HG02981 (cell line): ENCODE data around the gene EIF4G3.
"Not testable (repeated sequence)": the region's sequence is repeated elsewhere in the genome, so short reads cannot be mapped to it uniquely, and the experiment has no call there.

ENCODE experiments used
- ATAC-seq: cut with Tn5 transposase; IDR thresholded peaks from one replicate; pipeline ENCODE4 v1.9.1; 2021; ENCODE audit warnings: mild to moderate bottlenecking, moderate library complexity; ENCODE audit not compliant: unreplicated experiment

EIF4G3 gene

GRCh38 chr1:21034725-21035628, 141.7 kb downstream of the EIF4G3 start:
- ATAC-seq = no peak

GRCh38 chr1:21032741-21033140, 144.0 kb downstream of the EIF4G3 start:
- no peak for ATAC-seq

GRCh38 chr1:21030181-21030580, 146.5 kb downstream of the EIF4G3 start:
- ATAC-seq = no peak

- ATAC-seq = no peak
Observed at GRCh38 chr1:21028520-21029145, 148.1 kb downstream of the EIF4G3 start.

- no peak for ATAC-seq
Observed at GRCh38 chr1:21027805-21028204, 148.9 kb downstream of the EIF4G3 start.

- no peak for ATAC-seq
Observed at GRCh38 chr1:21024918-21025317, 151.8 kb downstream of the EIF4G3 start.

GRCh38 chr1:21024136-21024896, 152.4 kb downstream of the EIF4G3 start:
- ATAC-seq = not testable (repeated sequence)

GRCh38 chr1:21022279-21023040, 154.2 kb downstream of the EIF4G3 start:
- peak; percentile 87 for ATAC-seq

- no peak for ATAC-seq
Observed at GRCh38 chr1:21021311-21021710, 155.4 kb downstream of the EIF4G3 start.

GRCh38 chr1:21020151-21020550, 156.5 kb downstream of the EIF4G3 start:
- no peak for ATAC-seq

GRCh38 chr1:21018673-21019072, 158.0 kb downstream of the EIF4G3 start:
- no peak for ATAC-seq

- ATAC-seq = no peak
Observed at GRCh38 chr1:21013510-21013909, 163.2 kb downstream of the EIF4G3 start.

GRCh38 chr1:21012937-21013336, 163.8 kb downstream of the EIF4G3 start:
- no peak for ATAC-seq

GRCh38 chr1:21007876-21008275, 168.8 kb downstream of the EIF4G3 start:
- no peak for ATAC-seq

- ATAC-seq = no peak
Observed at GRCh38 chr1:21005466-21006239, 171.0 kb downstream of the EIF4G3 start.

- no peak for ATAC-seq
Observed at GRCh38 chr1:21003281-21004045, 173.2 kb downstream of the EIF4G3 start.

GRCh38 chr1:21001042-21001441, 175.7 kb downstream of the EIF4G3 start:
- ATAC-seq = no peak

- no peak for ATAC-seq
Observed at GRCh38 chr1:21000245-21000594, 176.5 kb downstream of the EIF4G3 start.

- no peak for ATAC-seq
Observed at GRCh38 chr1:20999525-21000244, 177.0 kb downstream of the EIF4G3 start.
